Astrocyte (in vitro differentiated cells and primary cell): ENCODE measurements around the gene E2F1.

Experiments used
- CTCF ChIP-seq: IDR thresholded peaks from 2 replicates; pipeline ENCODE4 v1.5.1; 2011; ENCODE audit warnings: low read depth, mild to moderate bottlenecking, inconsistent platforms, low read length, moderate library complexity; ENCODE audit not compliant: insufficient read depth
- EZH2 ChIP-seq: IDR thresholded peaks from 2 replicates; pipeline ENCODE4 v1.6.1; 2012; ENCODE audit warnings: mild to moderate bottlenecking, low read length, inconsistent platforms; ENCODE audit not compliant: insufficient read depth

- TF ChIP-seq CTCF, result no peak
- no peak for TF ChIP-seq EZH2
Observed at GRCh38 chr20:33680686-33681085, 5.5 kb downstream of the E2F1 start.
